ENCODE measurements around the gene SLC25A10. TPM values are rescaled to one million over a fixed set of nuclear protein-coding genes. Genes with fewer than 3 reads are reported as not detected.

Gene SLC25A10
- polyA plus RNA-seq, 3 donors, result 1.8 to 2.3 (median 1.9) TPM

GRCh38 chr17:81707725-81708646 lies 4.1 kb upstream of the SLC25A10 start:
- Mint-ChIP-seq H3K27me3 (ENCODE audit: low read depth in 3 of 3) (peaks cover 0 to 17% (median 13%) of the 10 kb centered on the region in 3 donors), H3K27ac (peak overlapping the region in 1 of 7 donors; percentile 71), H3K36me3 (peaks cover 22 to 40% of the 10 kb centered on the region in 2 donors), H3K4me3 (no peak overlapping the region), H3K4me1 (peaks cover 35% of the 10 kb centered on the region), H3K9me3 (no peaks in the 10 kb centered on the region)
- H3K4me3 ChIP-seq (replicated peaks in 1 of 3; ENCODE audit: low read depth in 2 of 3, low read length in 3 of 3), result no peak overlapping the region
- no peaks in the 10 kb centered on the region for H4K20me1 ChIP-seq (ENCODE audit: insufficient read depth, low read length)
- H3K79me2 ChIP-seq (ENCODE audit: insufficient read depth, low read length), result peaks cover 20% of the 10 kb centered on the region
- H2AFZ ChIP-seq (ENCODE audit: insufficient read depth, low read depth, low read length, poor library complexity, severe bottlenecking), result no peak overlapping the region
- peaks cover 0 to 8% of the 10 kb centered on the region in 2 donors for H3K27me3 ChIP-seq (ENCODE audit: control insufficient read depth in 2 of 2, insufficient read depth in 2 of 2, low read length in 2 of 2)
- H3K4me1 ChIP-seq (ENCODE audit: control insufficient read depth in 1 of 2, insufficient read depth in 2 of 2, low read length in 2 of 2), result peaks cover 33 to 45% of the 10 kb centered on the region in 2 donors
- intact Hi-C loops (cut with micrococcal nuclease), result no loop called here
- peaks cover 16 to 26% of the 10 kb centered on the region in 2 donors for H3K36me3 ChIP-seq (replicated peaks in 1 of 2; ENCODE audit: control insufficient read depth in 1 of 2, insufficient read depth in 2 of 2, low read length in 2 of 2)
- no peak overlapping the region for H3K27ac ChIP-seq (ENCODE audit: low read depth in 1 of 2, low read length in 2 of 2)
- no peak for DNase-seq
- no peak overlapping the region for H3K4me2 ChIP-seq (replicated peaks; ENCODE audit: extremely low read depth, low read length, poor library complexity, severe bottlenecking)
- no peaks in the 10 kb centered on the region for H3K9me3 ChIP-seq (replicated peaks in 1 of 2; ENCODE audit: control insufficient read depth in 1 of 2, insufficient read depth in 1 of 2, low read length in 2 of 2)
- WGBS (ENCODE audit: insufficient coverage), result 95% methylated on average over 24 of the region's 25 CpGs
- no peak for TF ChIP-seq CTCF (IDR thresholded peaks at IDR 0.05)
- no peak overlapping the region for H3K9ac ChIP-seq (ENCODE audit: insufficient read depth, low read length, poor library complexity, severe bottlenecking)

DNA sequence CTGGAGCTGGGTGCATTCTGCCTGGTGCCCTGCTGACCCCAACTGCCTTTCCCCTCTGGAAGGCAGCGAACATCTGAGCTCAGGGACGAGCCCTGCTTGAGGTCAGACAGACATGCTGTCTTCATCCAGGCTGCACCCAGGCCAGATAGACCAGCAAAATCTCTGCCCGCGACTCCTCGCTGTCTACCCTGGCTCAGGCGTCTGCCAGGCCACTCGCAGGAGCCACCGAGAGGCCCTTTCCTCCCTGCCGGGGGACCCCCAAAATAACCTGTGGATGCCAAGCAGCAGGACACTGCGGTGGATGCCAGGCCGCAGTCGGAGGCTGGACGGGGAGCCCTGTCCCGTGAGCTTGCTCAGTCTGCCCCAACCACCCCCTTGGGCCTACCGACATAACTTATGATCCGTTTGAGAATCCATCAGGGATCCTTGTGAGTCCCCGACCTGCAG lies 3.3 kb upstream of the SLC25A10 start:
- Histone ChIP-seq H2AFZ (ENCODE audit: insufficient read depth, low read depth, low read length, poor library complexity, severe bottlenecking) (no peak overlapping the region), H3K4me3 (replicated peaks in 1 of 3; ENCODE audit: low read depth in 2 of 3, low read length in 3 of 3) (no peak overlapping the region), H3K4me2 (replicated peaks; ENCODE audit: extremely low read depth, low read length, poor library complexity, severe bottlenecking) (no peak overlapping the region), H3K4me1 (ENCODE audit: control insufficient read depth in 1 of 2, insufficient read depth in 2 of 2, low read length in 2 of 2) (peaks cover 32 to 48% of the 10 kb centered on the region in 2 donors), H3K9ac (ENCODE audit: insufficient read depth, low read length, poor library complexity, severe bottlenecking) (no peak overlapping the region), H4K20me1 (ENCODE audit: insufficient read depth, low read length) (no peaks in the 10 kb centered on the region), H3K79me2 (ENCODE audit: insufficient read depth, low read length) (peaks cover 17% of the 10 kb centered on the region), H3K9me3 (replicated peaks in 1 of 2; ENCODE audit: control insufficient read depth in 1 of 2, insufficient read depth in 1 of 2, low read length in 2 of 2) (no peaks in the 10 kb centered on the region), H3K36me3 (replicated peaks in 1 of 2; ENCODE audit: control insufficient read depth in 1 of 2, insufficient read depth in 2 of 2, low read length in 2 of 2) (peaks cover 16 to 26% of the 10 kb centered on the region in 2 donors), H3K27me3 (ENCODE audit: control insufficient read depth in 2 of 2, insufficient read depth in 2 of 2, low read length in 2 of 2) (peaks cover 0 to 8% of the 10 kb centered on the region in 2 donors), H3K27ac (ENCODE audit: low read depth in 1 of 2, low read length in 2 of 2) (no peak overlapping the region)
- intact Hi-C loops (cut with micrococcal nuclease), result no loop called here
- TF ChIP-seq CTCF (IDR thresholded peaks at IDR 0.05), result no peak
- H3K9me3 Mint-ChIP-seq, result no peaks in the 10 kb centered on the region
- peaks cover 22 to 40% of the 10 kb centered on the region in 2 donors for H3K36me3 Mint-ChIP-seq
- H3K4me1 Mint-ChIP-seq, result peaks cover 38% of the 10 kb centered on the region
- H3K27ac Mint-ChIP-seq, result no peak overlapping the region
- DNase-seq, result no peak
- H3K4me3 Mint-ChIP-seq, result no peak overlapping the region
- 98% methylated on average over 17 of the region's 17 CpGs for whole genome bisulfite sequencing (ENCODE audit: insufficient coverage)
- peaks cover 0 to 18% (median 13%) of the 10 kb centered on the region in 3 donors for H3K27me3 Mint-ChIP-seq (ENCODE audit: low read depth in 3 of 3)

Data from CD14-positive monocyte (primary cell).